ENCODE results near the gene EVPL.

GRCh38 chr17:76002100-76002499, 25.0 kb downstream of the EVPL start:
- TF ChIP-seq CEBPB (IDR thresholded peaks at IDR 0.05; ENCODE audit: low read depth): no peak
- no peak for TF ChIP-seq JUND (IDR thresholded peaks at IDR 0.05)
- no peak for TF ChIP-seq EZH2 (IDR thresholded peaks at IDR 0.05)
- TF ChIP-seq CTCF (IDR thresholded peaks at IDR 0.05 in 2 of 3, conservative IDR thresholded peaks at IDR 0.05 in 1 of 3; ENCODE audit: borderline replicate concordance in 1 of 3, insufficient read depth in 1 of 3, low read depth in 2 of 3, low read length in 2 of 3): no peak
- no peak for TF ChIP-seq MAX (IDR thresholded peaks at IDR 0.05)
